C4-2B (cell line): ENCODE results near the gene AK9.

Experiments used
- CTCF ChIP-seq: fragments of 450-650 bp; conservative IDR thresholded peaks from 2 replicates; pipeline ENCODE4 v1.5.1; 2017; ENCODE audit warnings: mild to moderate bottlenecking
- ZFX ChIP-seq: fragments of 450-650 bp; IDR thresholded peaks from 2 replicates; pipeline ENCODE4 v1.6.1; 2017

GRCh38 chr6:109453156-109453555, 237.8 kb downstream of the AK9 start:
- TF ChIP-seq CTCF (no peak), ZFX (no peak)
